ENCODE results near the gene PROC.

PROC gene

DNA sequence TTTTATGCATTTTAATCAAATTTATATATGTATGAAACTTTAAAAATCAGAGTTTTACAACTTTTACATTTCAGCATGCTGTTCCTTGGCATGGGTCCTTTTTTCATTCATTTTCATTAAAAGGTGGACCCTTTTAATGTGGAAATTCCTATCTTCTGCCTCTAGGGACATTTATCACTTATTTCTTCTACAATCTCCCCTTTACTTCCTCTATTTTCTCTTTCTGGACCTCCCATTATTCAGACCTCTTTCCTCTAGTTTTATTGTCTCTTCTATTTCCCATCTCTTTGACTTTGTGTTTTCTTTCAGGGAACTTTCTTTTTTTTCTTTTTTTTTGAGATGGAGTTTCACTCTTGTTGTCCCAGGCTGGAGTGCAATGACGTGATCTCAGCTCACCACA is 5.7 kb downstream of the PROC start:
- H3K4me3 ChIP-seq (ENCODE audit: low read depth, low read length), result no peak overlapping the region
- no peak for TF ChIP-seq CTCF (IDR thresholded peaks at IDR 0.05; ENCODE audit: insufficient read depth, low read depth, low read length, missing control alignments)
- DNase-seq (ENCODE audit: low read depth), result no peak

GRCh38 chr2:127424598-127425520 is 6.6 kb downstream of the PROC start:
- TF ChIP-seq CTCF (IDR thresholded peaks at IDR 0.05; ENCODE audit: insufficient read depth, low read depth, low read length, missing control alignments), result no peak
- no peak overlapping the region for H3K4me3 ChIP-seq (ENCODE audit: low read depth, low read length)
- DNase-seq (ENCODE audit: low read depth), result no peak

DNA sequence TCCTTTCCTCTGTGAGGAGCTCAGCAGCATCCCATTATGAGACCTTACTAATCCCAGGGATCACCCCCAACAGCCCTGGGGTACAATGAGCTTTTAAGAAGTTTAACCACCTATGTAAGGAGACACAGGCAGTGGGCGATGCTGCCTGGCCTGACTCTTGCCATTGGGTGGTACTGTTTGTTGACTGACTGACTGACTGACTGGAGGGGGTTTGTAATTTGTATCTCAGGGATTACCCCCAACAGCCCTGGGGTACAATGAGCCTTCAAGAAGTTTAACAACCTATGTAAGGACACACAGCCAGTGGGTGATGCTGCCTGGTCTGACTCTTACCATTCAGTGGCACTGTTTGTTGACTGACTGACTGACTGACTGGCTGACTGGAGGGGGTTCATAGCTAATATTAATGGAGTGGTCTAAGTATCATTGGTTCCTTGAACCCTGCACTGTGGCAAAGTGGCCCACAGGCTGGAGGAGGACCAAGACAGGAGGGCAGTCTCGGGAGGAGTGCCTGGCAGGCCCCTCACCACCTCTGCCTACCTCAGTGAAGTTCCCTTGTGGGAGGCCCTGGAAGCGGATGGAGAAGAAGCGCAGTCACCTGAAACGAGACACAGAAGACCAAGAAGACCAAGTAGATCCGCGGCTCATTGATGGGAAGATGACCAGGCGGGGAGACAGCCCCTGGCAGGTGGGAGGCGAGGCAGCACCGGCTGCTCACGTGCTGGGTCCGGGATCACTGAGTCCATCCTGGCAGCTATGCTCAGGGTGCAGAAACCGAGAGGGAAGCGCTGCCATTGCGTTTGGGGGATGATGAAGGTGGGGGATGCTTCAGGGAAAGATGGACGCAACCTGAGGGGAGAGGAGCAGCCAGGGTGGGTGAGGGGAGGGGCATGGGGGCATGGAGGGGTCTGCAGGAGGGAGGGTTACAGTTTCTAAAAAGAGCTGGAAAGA is 7.6 kb downstream of the PROC start:
- no peak for DNase-seq (ENCODE audit: low read depth)
- TF ChIP-seq CTCF (IDR thresholded peaks at IDR 0.05; ENCODE audit: insufficient read depth, low read depth, low read length, missing control alignments), result no peak
- no peak overlapping the region for H3K4me3 ChIP-seq (ENCODE audit: low read depth, low read length)

DNA sequence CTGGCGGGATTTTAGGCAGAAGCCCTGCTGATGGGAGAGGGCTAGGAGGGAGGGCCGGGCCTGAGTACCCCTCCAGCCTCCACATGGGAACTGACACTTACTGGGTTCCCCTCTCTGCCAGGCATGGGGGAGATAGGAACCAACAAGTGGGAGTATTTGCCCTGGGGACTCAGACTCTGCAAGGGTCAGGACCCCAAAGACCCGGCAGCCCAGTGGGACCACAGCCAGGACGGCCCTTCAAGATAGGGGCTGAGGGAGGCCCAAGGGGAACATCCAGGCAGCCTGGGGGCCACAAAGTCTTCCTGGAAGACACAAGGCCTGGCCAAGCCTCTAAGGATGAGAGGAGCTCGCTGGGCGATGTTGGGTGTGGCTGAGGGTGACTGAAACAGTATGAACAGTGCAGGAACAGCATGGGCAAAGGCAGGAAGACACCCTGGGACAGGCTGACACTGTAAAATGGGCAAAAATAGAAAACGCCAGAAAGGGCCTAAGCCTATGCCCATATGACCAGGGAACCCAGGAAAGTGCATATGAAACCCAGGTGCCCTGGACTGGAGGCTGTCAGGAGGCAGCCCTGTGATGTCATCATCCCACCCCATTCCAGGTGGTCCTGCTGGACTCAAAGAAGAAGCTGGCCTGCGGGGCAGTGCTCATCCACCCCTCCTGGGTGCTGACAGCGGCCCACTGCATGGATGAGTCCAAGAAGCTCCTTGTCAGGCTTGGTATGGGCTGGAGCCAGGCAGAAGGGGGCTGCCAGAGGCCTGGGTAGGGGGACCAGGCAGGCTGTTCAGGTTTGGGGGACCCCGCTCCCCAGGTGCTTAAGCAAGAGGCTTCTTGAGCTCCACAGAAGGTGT is 8.5 kb downstream of the PROC start:
- no peak for TF ChIP-seq CTCF (IDR thresholded peaks at IDR 0.05; ENCODE audit: insufficient read depth, low read depth, low read length, missing control alignments)
- no peak for DNase-seq (ENCODE audit: low read depth)
- H3K4me3 ChIP-seq (ENCODE audit: low read depth, low read length), result no peak overlapping the region

DNA sequence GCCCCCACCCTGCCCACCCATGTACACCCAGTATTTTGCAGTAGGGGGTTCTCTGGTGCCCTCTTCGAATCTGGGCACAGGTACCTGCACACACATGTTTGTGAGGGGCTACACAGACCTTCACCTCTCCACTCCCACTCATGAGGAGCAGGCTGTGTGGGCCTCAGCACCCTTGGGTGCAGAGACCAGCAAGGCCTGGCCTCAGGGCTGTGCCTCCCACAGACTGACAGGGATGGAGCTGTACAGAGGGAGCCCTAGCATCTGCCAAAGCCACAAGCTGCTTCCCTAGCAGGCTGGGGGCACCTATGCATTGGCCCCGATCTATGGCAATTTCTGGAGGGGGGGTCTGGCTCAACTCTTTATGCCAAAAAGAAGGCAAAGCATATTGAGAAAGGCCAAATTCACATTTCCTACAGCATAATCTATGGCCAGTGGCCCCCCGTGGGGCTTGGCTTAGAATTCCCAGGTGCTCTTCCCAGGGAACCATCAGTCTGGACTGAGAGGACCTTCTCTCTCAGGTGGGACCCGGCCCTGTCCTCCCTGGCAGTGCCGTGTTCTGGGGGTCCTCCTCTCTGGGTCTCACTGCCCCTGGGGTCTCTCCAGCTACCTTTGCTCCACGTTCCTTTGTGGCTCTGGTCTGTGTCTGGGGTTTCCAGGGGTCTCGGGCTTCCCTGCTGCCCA is 9.3 kb downstream of the PROC start:
- TF ChIP-seq CTCF (IDR thresholded peaks at IDR 0.05; ENCODE audit: insufficient read depth, low read depth, low read length, missing control alignments), result no peak
- H3K4me3 ChIP-seq (ENCODE audit: low read depth, low read length), result no peak overlapping the region
- no peak for DNase-seq (ENCODE audit: low read depth)
